Keratinocyte (primary cell): ENCODE results near the gene DUSP10. TPM values are rescaled to one million over a fixed set of nuclear protein-coding genes. Genes with fewer than 3 reads are reported as not detected.

Source experiments
- DNase-seq: peaks from one replicate; pipeline ENCODE4 v3.0.0-alpha.2; 2011; ENCODE audit warnings: low read depth, missing footprints, low spot score
- FAIRE-seq: peaks from 2 replicates; lab custom pipeline; 2011; peaks lifted over from hg19 to GRCh38; lab: Jason Lieb, UNC
- H2AFZ ChIP-seq: 2 replicates; pipeline ENCODE4 v1.6.0; 2012; ENCODE audit warnings: low read length, control low read depth, inconsistent platforms; ENCODE audit not compliant: control insufficient read depth
- H3K27ac ChIP-seq: 2 replicates; pipeline ENCODE4 v1.5.1; 2011; ENCODE audit warnings: low read length; ENCODE audit not compliant: control insufficient read depth, insufficient read depth
- H3K27me3 ChIP-seq: 3 replicates; pipeline ENCODE4 v1.6.0; 2011; ENCODE audit warnings: low read length; ENCODE audit not compliant: control insufficient read depth, insufficient read depth; ENCODE audit errors: extremely low read depth
- H3K36me3 ChIP-seq, 2 experiments: 2 replicates in 1 of 2; 3 replicates in 1 of 2; pipeline ENCODE4 v1.5.1; 2011; ENCODE audit warnings: low read length in 2 of 2, mild to moderate bottlenecking in 1 of 2; ENCODE audit not compliant: control insufficient read depth in 2 of 2, insufficient read depth in 2 of 2; ENCODE audit errors: extremely low read depth in 1 of 2
- H3K4me1 ChIP-seq: 3 replicates; pipeline ENCODE4 v1.5.1; 2011; ENCODE audit warnings: low read length; ENCODE audit not compliant: control insufficient read depth, insufficient read depth; ENCODE audit errors: extremely low read depth
- H3K4me2 ChIP-seq: 3 replicates; pipeline ENCODE4 v1.6.0; 2011; ENCODE audit warnings: low read depth, low read length; ENCODE audit not compliant: control insufficient read depth, insufficient read depth; ENCODE audit errors: extremely low read depth
- H3K4me3 ChIP-seq, 3 experiments: fragments of 200-600 bp in 1 of 3; sonication (generic) in 1 of 3; 2 replicates in 2 of 3; 3 replicates in 1 of 3; pipeline ENCODE4 v1.5.1; 2011 to 2016; ENCODE audit warnings: low read length in 3 of 3, mild to moderate bottlenecking in 3 of 3, control low read depth in 2 of 3, inconsistent platforms in 1 of 3, low read depth in 1 of 3, mixed read lengths in 1 of 3, mixed run types in 1 of 3, moderate library complexity in 1 of 3; ENCODE audit not compliant: control insufficient read depth in 2 of 3, insufficient read depth in 2 of 3; ENCODE audit errors: extremely low read depth in 1 of 3
- H3K79me2 ChIP-seq: 2 replicates; pipeline ENCODE4 v1.6.0; 2012; ENCODE audit warnings: low read length; ENCODE audit not compliant: control insufficient read depth, insufficient read depth
- H3K9ac ChIP-seq: 3 replicates; pipeline ENCODE4 v1.6.0; 2011; ENCODE audit warnings: low read length; ENCODE audit not compliant: control insufficient read depth, insufficient read depth; ENCODE audit errors: extremely low read depth
- H3K9me1 ChIP-seq: 3 replicates; pipeline ENCODE4 v1.6.0; 2011; ENCODE audit warnings: low read length; ENCODE audit not compliant: control insufficient read depth, insufficient read depth; ENCODE audit errors: extremely low read depth
- H3K9me3 ChIP-seq: 2 replicates; pipeline ENCODE4 v1.5.1; 2012; ENCODE audit warnings: low read depth, low read length; ENCODE audit not compliant: control insufficient read depth
- H4K20me1 ChIP-seq: 3 replicates; pipeline ENCODE4 v1.6.0; 2011; ENCODE audit warnings: low read length; ENCODE audit not compliant: control insufficient read depth, insufficient read depth; ENCODE audit errors: extremely low read depth
- CTCF ChIP-seq, 3 experiments: IDR thresholded peaks in 1 of 3; conservative IDR thresholded peaks in 1 of 3; optimal IDR thresholded peaks in 1 of 3; 2 replicates in 2 of 3; 3 replicates in 1 of 3; pipeline versions ENCODE3 to v1.5.1; 2011; ENCODE audit warnings: low read length in 3 of 3, mild to moderate bottlenecking in 3 of 3, moderate library complexity in 2 of 3, control low read depth in 1 of 3, inconsistent platforms in 1 of 3; ENCODE audit not compliant: insufficient read depth in 2 of 3; ENCODE audit errors: extremely low read depth in 1 of 3
- EZH2 ChIP-seq: IDR thresholded peaks from one replicate; pipeline ENCODE4 v1.6.1; 2012; ENCODE audit warnings: inconsistent platforms, mild to moderate bottlenecking, low read length, moderate library complexity
- dilution Hi-C: fragments of 300-500 bp; cut with MboI; formaldehyde crosslinking; loops from one replicate; pipeline ENCODE4 v1.7.0; 2020; ENCODE audit warnings: low sequenced_read_pairs; ENCODE audit not compliant: extremely low pct_ligation_motif_present
- polyA plus RNA-seq, 5 experiments: library from polyadenylated mRNA; depleted of rRNA in 3 of 5; stranded (reverse) in 3 of 5; stranded (forward) in 1 of 5; unstranded in 1 of 5; fragments of >200 nt; gene quantifications; 1 replicate in 1 of 5; 2 replicates in 3 of 5; 3 replicates in 1 of 5; pipeline versions ENCODE4 v1.2.1 to v1.2.3, GENCODE V29; 2011 to 2012; ENCODE audit warnings: missing spikeins in 2 of 5, low read depth in 1 of 5, low replicate concordance in 1 of 5

The DUSP10 gene
- polyA plus RNA-seq, 1 donor (not counting 4 experiments of a cell fraction or from before 2014, with no cell fraction given), result 15.1 TPM

- Histone ChIP-seq H3K9me1 (no peaks in the 10 kb centered on the region), H3K36me3 (peaks cover 4 to 12% of the 10 kb centered on the region in 2 experiments), H3K4me3 (no peak overlapping the region), H3K79me2 (peaks cover 2% of the 10 kb centered on the region), H3K27me3 (no peaks in the 10 kb centered on the region), H2AFZ (no peak overlapping the region), H3K4me2 (no peak overlapping the region), H3K4me1 (peaks cover under 1% of the 10 kb centered on the region), H3K9me3 (no peaks in the 10 kb centered on the region), H3K27ac (no peak overlapping the region), H4K20me1 (no peaks in the 10 kb centered on the region), H3K9ac (no peak overlapping the region)
- DNase-seq, result no peak
- TF ChIP-seq CTCF (optimal IDR thresholded peaks at IDR 0.05 in 1 of 3, IDR thresholded peaks at IDR 0.05 in 1 of 3, conservative IDR thresholded peaks at IDR 0.05 in 1 of 3; ENCODE audit: extremely low read depth in 1 of 3, insufficient read depth in 2 of 3, low read length in 3 of 3) (no peak), EZH2 (no peak)
- dilution Hi-C loops, result no loop called here
- FAIRE-seq, result no peak
Measured at GRCh38 chr1:221706876-221707582, 34.9 kb downstream of the DUSP10 start.

GRCh38 chr1:221706191-221706590 is 35.7 kb downstream of the DUSP10 start:
- dilution Hi-C loops, result no loop called here

More at GRCh38 chr1:221706191-221706590, 35.7 kb downstream of the DUSP10 start:
- H3K36me3 ChIP-seq, result peaks cover 4 to 11% of the 10 kb centered on the region in 2 experiments
- no peaks in the 10 kb centered on the region for H3K9me3 ChIP-seq
- FAIRE-seq, result no peak
- H3K4me3 ChIP-seq, result no peak overlapping the region
- H3K9ac ChIP-seq, result no peak overlapping the region
- H3K9me1 ChIP-seq, result no peaks in the 10 kb centered on the region
- no peak for TF ChIP-seq CTCF (optimal IDR thresholded peaks at IDR 0.05 in 1 of 3, IDR thresholded peaks at IDR 0.05 in 1 of 3, conservative IDR thresholded peaks at IDR 0.05 in 1 of 3; ENCODE audit: extremely low read depth in 1 of 3, insufficient read depth in 2 of 3, low read length in 3 of 3)
- no peak for TF ChIP-seq EZH2
- H3K4me2 ChIP-seq, result no peak overlapping the region
- no peaks in the 10 kb centered on the region for H4K20me1 ChIP-seq
- no peaks in the 10 kb centered on the region for H3K4me1 ChIP-seq
- peaks cover 2% of the 10 kb centered on the region for H3K79me2 ChIP-seq
- H3K27me3 ChIP-seq, result no peaks in the 10 kb centered on the region
- DNase-seq, result no peak
- no peak overlapping the region for H3K27ac ChIP-seq
- H2AFZ ChIP-seq, result no peak overlapping the region
